H9 (cell line): Measurements from ENCODE around the gene HDLBP. TPM values are rescaled to one million over a fixed set of nuclear protein-coding genes. Genes with fewer than 3 reads are reported as not detected.

Experiments
- DNase-seq: peaks from one replicate; pipeline ENCODE4 v3.0.0-alpha.2; 2017
- H2AFZ ChIP-seq: one replicate; pipeline ENCODE4 v1.6.1; 2013; ENCODE audit warnings: mild to moderate bottlenecking, low read length, control low read depth, moderate library complexity
- H2AK5ac ChIP-seq: 2 replicates; pipeline ENCODE4 v1.6.1; 2013; ENCODE audit warnings: low read length, control low read depth, mixed read lengths; ENCODE audit not compliant: insufficient read length
- H2BK120ac ChIP-seq: one replicate; pipeline ENCODE4 v1.6.1; 2013; ENCODE audit warnings: low read depth, mild to moderate bottlenecking, low read length, control low read depth, inconsistent platforms; ENCODE audit not compliant: poor library complexity, severe bottlenecking
- H2BK12ac ChIP-seq: 2 replicates; pipeline ENCODE4 v1.6.1; 2013; ENCODE audit warnings: low read length, control low read depth, mixed read lengths, low read depth; ENCODE audit not compliant: insufficient read length
- H2BK15ac ChIP-seq: 2 replicates; pipeline ENCODE4 v1.6.1; 2013; ENCODE audit warnings: low read depth, low read length, control low read depth
- H2BK20ac ChIP-seq: one replicate; pipeline ENCODE4 v1.6.1; 2013; ENCODE audit warnings: low read depth, mild to moderate bottlenecking, low read length, control low read depth, inconsistent platforms; ENCODE audit not compliant: poor library complexity, severe bottlenecking
- H2BK5ac ChIP-seq: 2 replicates; pipeline ENCODE4 v1.6.1; 2013; ENCODE audit warnings: low read length, control low read depth, mixed read lengths; ENCODE audit not compliant: insufficient read length
- H3K14ac ChIP-seq: 2 replicates; pipeline ENCODE4 v1.6.1; 2013; ENCODE audit warnings: low read length, control low read depth; ENCODE audit not compliant: insufficient read depth
- H3K18ac ChIP-seq: 2 replicates; pipeline ENCODE4 v1.6.1; 2013; ENCODE audit warnings: low read depth, mild to moderate bottlenecking, mixed read lengths, low read length, control low read depth; ENCODE audit not compliant: insufficient read length
- H3K23ac ChIP-seq: 2 replicates; pipeline ENCODE4 v1.6.1; 2013; ENCODE audit warnings: low read length, control low read depth, mixed read lengths, low read depth; ENCODE audit not compliant: insufficient read length
- H3K23me2 ChIP-seq: 2 replicates; pipeline ENCODE4 v1.6.1; 2013; ENCODE audit warnings: low read depth, mild to moderate bottlenecking, mixed read lengths, low read length, control low read depth; ENCODE audit not compliant: insufficient read length, poor library complexity, severe bottlenecking
- H3K27ac ChIP-seq: 2 replicates; pipeline ENCODE4 v1.5.1; 2013; ENCODE audit warnings: low read length, control low read depth, mixed read lengths, low read depth; ENCODE audit not compliant: insufficient read length
- H3K27me3 ChIP-seq: 2 replicates; pipeline ENCODE4 v1.6.1; 2013; ENCODE audit warnings: low read length, control low read depth, inconsistent platforms; ENCODE audit not compliant: insufficient read depth
- H3K4ac ChIP-seq: 2 replicates; pipeline ENCODE4 v1.6.1; 2013; ENCODE audit warnings: low read depth, mild to moderate bottlenecking, control low read depth, inconsistent platforms, low read length, moderate library complexity
- H3K4me1 ChIP-seq: 2 replicates; pipeline ENCODE4 v1.6.1; 2013; ENCODE audit warnings: low read length, control low read depth, inconsistent platforms; ENCODE audit not compliant: insufficient read depth
- H3K4me2 ChIP-seq: 2 replicates; pipeline ENCODE4 v1.6.1; 2013; ENCODE audit warnings: low read length, control low read depth, mixed read lengths; ENCODE audit not compliant: insufficient read length, insufficient read depth
- H3K56ac ChIP-seq: 2 replicates; pipeline ENCODE4 v1.6.1; 2013; ENCODE audit warnings: low read depth, mild to moderate bottlenecking, mixed read lengths, low read length, control low read depth; ENCODE audit not compliant: insufficient read length
- H3K79me1 ChIP-seq: 2 replicates; pipeline ENCODE4 v1.6.1; 2013; ENCODE audit warnings: low read depth, mild to moderate bottlenecking, moderate library complexity, low read length, control low read depth, inconsistent platforms; ENCODE audit not compliant: insufficient read depth, poor library complexity, severe bottlenecking
- H3K79me2 ChIP-seq: 2 replicates; pipeline ENCODE4 v1.6.1; 2013; ENCODE audit warnings: low read length, control low read depth, inconsistent platforms; ENCODE audit not compliant: insufficient read depth
- H3K9ac ChIP-seq: 2 replicates; pipeline ENCODE4 v1.6.1; 2013; ENCODE audit warnings: low read length, control low read depth, mixed read lengths; ENCODE audit not compliant: insufficient read length; ENCODE audit errors: extremely low read depth
- H3K9me3 ChIP-seq: one replicate; pipeline ENCODE4 v1.6.1; 2013; ENCODE audit warnings: low read depth, low read length, inconsistent platforms; ENCODE audit not compliant: control insufficient read depth
- H3T11ph ChIP-seq: one replicate; pipeline ENCODE4 v1.6.1; 2013; ENCODE audit warnings: mild to moderate bottlenecking, low read length, control low read depth, inconsistent platforms
- H4K20me1 ChIP-seq: one replicate; pipeline ENCODE4 v1.6.1; 2013; ENCODE audit not compliant: control insufficient read depth, insufficient read length, insufficient read depth
- H4K5ac ChIP-seq: 2 replicates; pipeline ENCODE4 v1.6.1; 2013; ENCODE audit warnings: low read depth, mild to moderate bottlenecking, mixed read lengths, low read length, control low read depth; ENCODE audit not compliant: insufficient read length
- H4K8ac ChIP-seq: replicated peaks from 2 replicates; pipeline ENCODE4 v1.6.1; 2013; ENCODE audit warnings: low read length, control low read depth, mixed read lengths, low read depth; ENCODE audit not compliant: insufficient read length
- H4K91ac ChIP-seq: 2 replicates; pipeline ENCODE4 v1.6.1; 2013; ENCODE audit warnings: low read depth, mild to moderate bottlenecking, moderate library complexity, mixed read lengths, low read length, control low read depth; ENCODE audit not compliant: insufficient read length
- H3K27ac Mint-ChIP-seq, 3 experiments: 2 replicates in 2 of 3; 3 replicates in 1 of 3; pipeline ENCODE4 v1.8.0; 2020 to 2021; ENCODE audit warnings: mixed read lengths in 3 of 3, mild to moderate bottlenecking in 1 of 3, moderate library complexity in 1 of 3
- H3K27me3 Mint-ChIP-seq: 2 replicates; pipeline ENCODE4 v1.8.0; 2021; ENCODE audit warnings: low read depth, mild to moderate bottlenecking, moderate library complexity, mixed read lengths
- H3K36me3 Mint-ChIP-seq, 3 experiments: 2 replicates in 2 of 3; 3 replicates in 1 of 3; pipeline ENCODE4 v1.8.0; 2020 to 2021; ENCODE audit warnings: low read depth in 3 of 3, mixed read lengths in 3 of 3; ENCODE audit not compliant: insufficient read depth in 1 of 3
- H3K4me1 Mint-ChIP-seq, 2 experiments: 2 replicates each; pipeline ENCODE4 v1.8.0; 2020; ENCODE audit warnings: mixed read lengths in 2 of 2
- H3K4me3 Mint-ChIP-seq, 2 experiments: 2 replicates in 1 of 2; 3 replicates in 1 of 2; pipeline ENCODE4 v1.8.0; 2020 to 2021; ENCODE audit warnings: mild to moderate bottlenecking in 2 of 2, mixed read lengths in 2 of 2, moderate library complexity in 1 of 2
- H3K9me3 Mint-ChIP-seq, 2 experiments: 2 replicates in 1 of 2; 3 replicates in 1 of 2; pipeline ENCODE4 v1.8.0; 2020; ENCODE audit warnings: mild to moderate bottlenecking in 2 of 2, mixed read lengths in 2 of 2, moderate library complexity in 1 of 2
- CTCF ChIP-seq: fragments of 200-600 bp; sonication (generic); conservative IDR thresholded peaks from 3 replicates; pipeline ENCODE4 v1.8.0; 2021; ENCODE audit warnings: antibody characterized with exemption, mild to moderate bottlenecking
- WGBS: extraction: QIAGEN DNeasy Blood & Tissue Kit; methylation state at CpG from one replicate; pipeline ENCODE4 v1.1.7; 2013; ENCODE audit warnings: missing lambda C conversion rate, low lambda C conversion rate, mixed read lengths; ENCODE audit not compliant: insufficient read length; ENCODE audit errors: extremely low coverage; 5-methylcytosine and 5-hydroxymethylcytosine counted together
- total RNA-seq: library from RNA; stranded (reverse); gene quantifications from 2 replicates; pipeline ENCODE4 v1.2.1, GENCODE V29; 2021

HDLBP gene
- total RNA-seq, 1 experiment from 2014 or later: 364 TPM

GRCh38 chr2:241351640-241352031 lies 36.2 kb upstream of the HDLBP start:
- Histone ChIP-seq H3K18ac (no peak overlapping the region), H3K4me1 (no peaks in the 10 kb centered on the region), H2AFZ (no peak overlapping the region), H3K23ac (no peak overlapping the region), H3K79me1 (no peaks in the 10 kb centered on the region), H3K4ac (no peak overlapping the region), H3T11ph (no peak overlapping the region), H3K56ac (no peak overlapping the region), H3K4me2 (no peak overlapping the region), H3K9me3 (no peaks in the 10 kb centered on the region), H4K20me1 (no peaks in the 10 kb centered on the region), H2BK12ac (no peak overlapping the region), H3K14ac (no peak overlapping the region), H2AK5ac (no peak overlapping the region), H2BK5ac (no peak overlapping the region), H4K91ac (no peak overlapping the region), H4K5ac (no peak overlapping the region), H4K8ac (no peak overlapping the region), H2BK15ac (no peak overlapping the region), H2BK20ac (no peak overlapping the region), H3K27ac (no peak overlapping the region), H3K9ac (no peak overlapping the region), H2BK120ac (no peak overlapping the region), H3K27me3 (no peaks in the 10 kb centered on the region), H3K23me2 (peaks cover 1% of the 10 kb centered on the region), H3K79me2 (no peaks in the 10 kb centered on the region)
- H3K36me3 Mint-ChIP-seq: peaks cover 33 to 74% (median 70%) of the 10 kb centered on the region in 3 experiments; a peak in 6 of 7 replicates
- no peak overlapping the region for H3K4me3 Mint-ChIP-seq
- no peak for DNase-seq
- H3K9me3 Mint-ChIP-seq: no peaks in the 10 kb centered on the region
- no peak for TF ChIP-seq CTCF
- H3K27me3 Mint-ChIP-seq: no peaks in the 10 kb centered on the region
- peaks cover 13 to 22% of the 10 kb centered on the region in 2 experiments for H3K4me1 Mint-ChIP-seq
- no peak overlapping the region for H3K27ac Mint-ChIP-seq
- no CpG with 5 or more reads among the region's 3 CpGs for WGBS
